ENCODE data around the gene RAB13.
"Not testable (repeated sequence)": the region's sequence is repeated elsewhere in the genome, so short reads cannot be mapped to it uniquely, and the experiment has no call there.

The RAB13 gene

GRCh38 chr1:153985941-153986761 is at the start of gene RAB13:
Gene RAB13, minus strand, starts transcription at chr1:153986339. Its CDS starts 103 bp downstream, at chr1:153986236.
- DNase-seq (ENCODE audit: low read depth): no peak

- not testable (repeated sequence) for DNase-seq (ENCODE audit: low read depth)
Observed at GRCh38 chr1:154033697-154034096, 47.6 kb upstream of the RAB13 start.

- no peak for DNase-seq (ENCODE audit: low read depth)
Observed at GRCh38 chr1:154019940-154020339, 33.8 kb upstream of the RAB13 start.

GRCh38 chr1:154019269-154019668 is 33.1 kb upstream of the RAB13 start:
- DNase-seq (ENCODE audit: low read depth): no peak

GRCh38 chr1:154014154-154014907 is 28.2 kb upstream of the RAB13 start:
- DNase-seq (ENCODE audit: low read depth): peak; percentile 22

- DNase-seq (ENCODE audit: low read depth): not testable (repeated sequence)
Observed at GRCh38 chr1:154012543-154012942, 26.4 kb upstream of the RAB13 start.

- no peak for DNase-seq (ENCODE audit: low read depth)
Observed at GRCh38 chr1:154012129-154012528, 26.0 kb upstream of the RAB13 start.

GRCh38 chr1:154006136-154006535 is 20.0 kb upstream of the RAB13 start:
- no peak for DNase-seq (ENCODE audit: low read depth)

GRCh38 chr1:154000420-154000819 is 14.3 kb upstream of the RAB13 start:
- no peak for DNase-seq (ENCODE audit: low read depth)

- DNase-seq (ENCODE audit: low read depth): not testable (repeated sequence)
Observed at GRCh38 chr1:153996882-153997281, 10.7 kb upstream of the RAB13 start.

GRCh38 chr1:153995640-153996039 is 9.5 kb upstream of the RAB13 start:
- DNase-seq (ENCODE audit: low read depth): no peak

GRCh38 chr1:153995202-153995601 is 9.1 kb upstream of the RAB13 start:
- no peak for DNase-seq (ENCODE audit: low read depth)

- no peak for DNase-seq (ENCODE audit: low read depth)
Observed at GRCh38 chr1:153991806-153992205, 5.7 kb upstream of the RAB13 start.

GRCh38 chr1:153991151-153991630 is 5.1 kb upstream of the RAB13 start:
- no peak for DNase-seq (ENCODE audit: low read depth)

GRCh38 chr1:153990468-153991150 is 4.5 kb upstream of the RAB13 start, which contains the start of gene RPS27:
Gene RPS27, plus strand, starts transcription at chr1:153990762. Its CDS starts 35 bp downstream, at chr1:153990797.
- peak; percentile 87 for DNase-seq (ENCODE audit: low read depth)

- DNase-seq (ENCODE audit: low read depth): no peak
Observed at GRCh38 chr1:153987621-153988020, 1.5 kb upstream of the RAB13 start.

- DNase-seq (ENCODE audit: low read depth): no peak
Observed at GRCh38 chr1:153985341-153985912, 712 bp downstream of the RAB13 start.

- DNase-seq (ENCODE audit: low read depth): no peak
Observed at GRCh38 chr1:153984123-153984894, 1.8 kb downstream of the RAB13 start.

GRCh38 chr1:153981735-153982134 is 4.4 kb downstream of the RAB13 start:
- not testable (repeated sequence) for DNase-seq (ENCODE audit: low read depth)

GRCh38 chr1:153979091-153979490 is 7.0 kb downstream of the RAB13 start:
- DNase-seq (ENCODE audit: low read depth): not testable (repeated sequence)

GRCh38 chr1:153978274-153978909 is 7.7 kb downstream of the RAB13 start:
- no peak for DNase-seq (ENCODE audit: low read depth)

Data from GM04503 (cell line).